ENCODE results near the gene LMNTD2.
"Not testable (repeated sequence)": the region's sequence is repeated elsewhere in the genome, so short reads cannot be mapped to it uniquely, and the experiment has no call there.

Gene LMNTD2

DNA sequence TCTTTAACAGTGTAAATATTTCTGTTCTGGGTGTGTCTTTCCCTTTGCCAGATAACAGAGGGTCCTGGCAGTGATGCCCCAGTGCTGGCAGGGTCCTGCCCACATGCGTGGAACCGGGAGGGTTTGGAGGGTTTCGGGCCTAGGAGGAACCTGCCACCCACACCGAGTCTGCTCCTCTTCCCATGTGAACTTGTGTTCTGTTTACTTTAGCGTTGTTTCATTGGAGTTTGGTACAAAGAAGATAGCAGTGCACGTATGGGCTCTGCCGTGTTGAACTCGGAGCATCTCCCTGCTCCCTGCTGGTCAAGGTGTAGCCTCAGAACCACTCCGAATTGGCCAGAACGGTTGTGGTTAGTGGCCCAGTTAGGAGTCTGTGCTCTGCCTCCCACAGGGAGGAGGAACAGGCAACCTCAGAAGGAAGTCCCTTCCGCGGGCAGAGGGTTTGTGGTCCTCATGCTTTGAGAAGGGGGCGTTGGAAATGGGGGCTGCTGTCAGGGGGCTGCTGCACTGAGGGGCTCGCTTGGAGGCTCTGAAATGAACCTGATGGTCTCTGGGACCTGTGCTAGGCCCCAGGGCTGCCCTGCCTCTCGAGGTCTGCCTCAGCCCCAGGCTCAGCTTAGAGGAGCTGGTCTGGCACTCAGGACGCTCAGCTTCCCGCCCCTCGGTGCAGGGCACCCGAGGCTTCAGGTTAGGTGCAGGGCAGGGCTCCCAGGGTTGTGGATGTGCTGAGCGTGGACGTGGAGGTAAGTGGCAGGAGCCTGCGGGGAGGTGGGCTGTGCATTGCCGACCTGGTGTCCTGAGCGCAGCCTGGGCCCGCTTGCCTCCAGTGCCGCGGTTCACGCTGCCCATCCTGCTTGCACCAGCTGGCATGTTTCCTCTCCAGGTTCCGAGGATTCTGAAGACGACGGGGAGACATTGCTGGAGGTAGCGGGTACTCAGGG, 26.1 kb upstream of the LMNTD2 start:
- DNase-seq = no peak

DNA sequence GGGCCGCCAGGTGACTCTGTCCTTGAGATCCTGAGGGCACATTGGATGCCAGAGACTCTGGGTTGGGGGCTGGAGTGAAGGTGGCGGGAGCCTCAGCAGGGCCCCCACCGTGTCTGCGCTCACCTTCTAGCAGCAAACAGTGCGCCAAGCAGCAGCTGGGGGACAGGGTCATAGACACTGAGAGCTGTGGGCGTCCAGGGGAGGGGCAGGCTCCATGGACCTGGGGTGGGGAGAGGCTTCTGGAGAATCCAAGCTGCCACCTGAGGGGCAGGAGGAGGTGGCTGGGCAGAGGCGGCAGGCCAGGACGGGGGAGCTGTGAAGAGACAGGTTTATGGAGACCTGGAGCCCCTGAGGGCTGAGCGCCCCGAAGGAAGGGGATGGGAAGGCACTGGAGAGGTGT, 23.7 kb upstream of the LMNTD2 start:
- no peak for DNase-seq

DNA sequence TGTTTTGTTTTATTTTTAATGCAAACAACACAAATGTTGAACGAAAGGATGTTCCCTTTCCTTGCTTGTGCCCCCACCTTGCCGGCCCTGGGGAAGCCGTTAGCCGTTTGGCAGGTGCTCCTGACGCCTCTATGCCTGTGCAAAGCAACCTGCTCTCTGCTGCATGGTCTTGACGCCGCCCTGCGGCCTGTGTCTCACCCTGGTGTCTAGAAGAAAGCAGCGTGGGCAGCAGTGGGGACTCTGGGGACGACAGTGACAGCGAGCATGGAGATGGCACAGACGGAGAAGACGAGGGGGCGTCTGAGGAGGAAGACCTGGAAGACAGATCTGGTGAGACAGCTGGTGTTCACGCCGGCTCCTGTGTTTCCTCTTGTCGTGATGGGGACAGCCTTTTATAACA, 21.2 kb upstream of the LMNTD2 start:
- DNase-seq = no peak

- DNase-seq = no peak
Observed at GRCh38 chr11:581342-581741, 20.8 kb upstream of the LMNTD2 start.

GRCh38 chr11:579830-580601, 19.5 kb upstream of the LMNTD2 start:
- no peak for DNase-seq

DNA sequence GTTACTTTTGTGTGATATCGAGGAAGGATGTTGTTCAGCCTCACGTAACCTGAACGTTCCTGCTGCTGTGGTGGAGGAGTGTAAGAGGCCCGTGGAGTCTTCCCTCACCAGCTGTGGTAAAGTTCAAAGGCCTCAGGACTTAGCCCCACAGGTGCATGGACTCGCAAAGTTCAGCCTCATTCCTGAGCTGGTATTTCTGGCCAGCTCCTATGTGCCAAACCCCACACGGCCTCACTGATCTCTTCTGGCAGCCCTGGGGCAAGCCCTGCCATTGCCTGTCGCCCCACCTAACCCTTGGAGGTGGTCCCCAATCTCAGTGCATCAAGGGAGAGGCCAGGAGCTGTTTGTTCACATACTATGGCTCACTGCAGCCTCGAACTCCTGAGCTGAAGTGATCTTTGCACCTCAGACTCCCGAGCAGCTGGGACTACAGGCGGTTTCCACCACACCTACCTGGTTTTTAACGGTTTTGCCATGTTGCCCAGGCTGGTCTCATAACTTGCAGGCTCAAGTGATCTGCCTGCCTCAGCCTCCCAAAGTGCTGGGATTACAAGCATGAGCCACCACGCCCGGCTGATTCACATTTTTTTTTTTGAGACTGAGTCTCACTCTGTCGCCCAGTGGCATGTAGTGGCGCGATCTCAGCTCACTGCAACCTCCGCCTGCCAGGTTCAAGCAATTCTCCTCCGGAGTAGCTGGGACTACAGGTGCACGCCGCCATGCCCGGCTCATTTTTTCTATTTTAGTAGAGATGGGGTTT, 17.9 kb upstream of the LMNTD2 start:
- no peak for DNase-seq

DNA sequence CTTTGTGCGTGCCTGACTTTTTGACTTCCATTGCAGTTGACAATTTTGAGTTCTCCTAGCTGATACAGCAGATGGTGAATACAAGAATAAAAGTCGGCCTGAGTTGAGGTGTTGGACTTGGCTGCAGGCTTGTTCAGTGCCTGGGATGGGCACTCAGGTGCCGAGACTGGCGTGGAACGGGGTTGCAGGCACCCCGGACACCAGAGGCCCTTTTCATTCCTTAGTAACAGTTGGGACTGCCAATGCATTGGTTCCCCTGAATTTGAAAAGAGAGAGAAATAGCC, 17.0 kb upstream of the LMNTD2 start:
- DNase-seq = no peak

- no peak for DNase-seq
Observed at GRCh38 chr11:576811-577610, 16.5 kb upstream of the LMNTD2 start.

DNA sequence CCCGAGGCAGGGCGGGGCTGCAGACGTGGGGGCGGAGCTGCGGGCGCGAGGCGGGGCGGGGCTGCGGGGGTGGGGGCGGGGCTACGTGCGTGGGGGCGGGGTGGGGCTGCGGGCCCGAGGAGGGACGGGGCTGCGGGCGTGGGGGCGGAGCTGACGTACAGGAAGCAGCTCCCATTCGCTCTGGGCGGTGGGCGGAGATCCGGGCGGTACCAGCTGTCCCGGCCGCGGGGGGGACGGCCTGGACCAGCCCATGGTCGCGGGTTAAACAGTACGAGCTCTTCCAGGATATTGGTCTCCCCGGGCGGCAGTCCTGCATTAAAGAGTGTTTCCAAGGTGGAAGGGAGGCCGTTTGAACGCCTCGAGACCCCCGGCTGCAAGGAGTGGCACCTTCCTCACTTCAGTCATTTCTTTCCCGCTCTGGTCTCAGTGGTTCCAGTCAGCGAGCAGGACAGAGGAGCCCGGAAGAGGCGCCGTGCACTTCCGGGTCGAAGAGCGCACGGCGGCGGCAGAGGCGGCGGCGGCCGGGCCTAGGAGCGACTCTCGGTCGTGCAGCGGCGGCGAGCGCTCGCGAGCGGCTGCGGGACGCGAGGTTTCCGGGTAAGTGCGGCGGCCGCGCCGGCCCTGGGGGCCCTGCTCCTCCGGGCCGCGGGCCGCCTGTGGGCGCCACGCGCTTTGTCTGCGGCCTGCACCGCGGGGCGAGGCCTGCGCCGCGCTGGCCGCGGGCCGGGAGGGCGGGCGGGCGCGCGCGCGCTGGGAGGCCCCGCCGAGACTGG, 15.6 kb upstream of the LMNTD2 start, which contains the start of gene PHRF1:
Gene PHRF1, plus strand, starts transcription at position 475 of the 773 bp plus-strand sequence. CDS start 5,043 bp downstream, outside the sequence.
- peak; percentile 94 for DNase-seq

DNA sequence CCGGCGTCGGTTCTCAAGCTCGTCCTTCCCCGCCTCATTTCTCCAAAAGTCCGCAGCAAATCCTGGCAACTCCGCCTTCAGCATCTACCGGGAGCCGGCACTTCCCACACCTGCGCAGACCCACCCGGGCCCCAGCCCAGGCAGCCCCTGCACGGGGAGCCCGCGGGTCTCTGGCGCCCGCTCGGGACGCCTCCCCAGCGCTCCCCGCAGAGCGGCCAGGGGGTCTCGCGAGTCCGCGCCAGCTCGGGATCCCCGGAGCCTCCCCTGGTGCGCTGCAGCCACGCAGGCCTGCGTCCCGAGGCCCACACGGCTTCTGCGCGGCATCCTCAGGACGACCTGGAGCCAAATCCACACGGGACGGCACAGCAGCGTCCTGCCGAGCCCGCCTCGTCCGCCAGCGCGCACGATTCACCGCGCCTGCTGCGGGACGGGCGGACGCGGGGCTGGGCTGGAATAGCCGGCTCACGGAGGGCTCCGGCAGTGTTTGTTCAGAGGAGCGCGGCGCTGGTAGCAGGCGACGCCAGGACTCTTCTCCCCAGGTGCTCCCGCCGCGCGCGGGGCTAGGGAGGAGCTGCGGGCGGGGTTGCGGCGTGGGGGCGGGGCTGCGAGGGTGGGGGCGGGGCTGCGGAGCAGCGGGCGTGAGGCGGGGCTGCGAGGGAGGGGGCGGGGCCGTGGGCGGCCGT, 14.9 kb upstream of the LMNTD2 start:
- DNase-seq = no peak

GRCh38 chr11:574632-575312, 14.2 kb upstream of the LMNTD2 start:
- DNase-seq = no peak

- not testable (repeated sequence) for DNase-seq
Observed at GRCh38 chr11:574031-574570, 13.6 kb upstream of the LMNTD2 start.

GRCh38 chr11:573146-573759, 12.7 kb upstream of the LMNTD2 start:
- DNase-seq = no peak

DNA sequence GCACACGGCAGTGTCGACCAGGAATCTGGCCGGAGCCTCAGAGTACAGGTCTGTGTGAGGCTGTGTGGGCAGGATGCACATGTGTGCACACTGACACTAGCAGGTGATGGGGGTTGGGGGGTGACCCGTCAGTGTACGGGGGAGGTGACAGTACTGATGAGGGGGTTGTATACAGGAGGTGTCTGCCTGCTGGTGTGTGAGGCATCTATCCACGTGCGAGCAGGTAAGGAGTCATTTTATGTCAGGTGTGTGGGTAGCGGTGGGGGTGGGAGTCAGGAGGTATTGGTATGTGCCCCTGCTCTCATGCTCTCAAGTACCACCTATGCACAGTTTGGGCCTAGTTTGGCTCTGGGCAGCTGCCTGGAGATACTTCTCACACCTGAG, 11.3 kb upstream of the LMNTD2 start:
- DNase-seq = no peak

- DNase-seq = no peak
Observed at GRCh38 chr11:569158-569885, 8.8 kb upstream of the LMNTD2 start.

GRCh38 chr11:568306-569157, 8.0 kb upstream of the LMNTD2 start:
- peak; percentile 88 for DNase-seq

- DNase-seq = no peak
Observed at GRCh38 chr11:567629-568292, 7.2 kb upstream of the LMNTD2 start.
